Measurements from ENCODE around the gene DSTYK.

The DSTYK gene

GRCh38 chr1:205147191-205147835 lies 64.2 kb downstream of the DSTYK start:
- in situ Hi-C loops (cut with HindIII; ENCODE audit: low pct_ligation_motif_present, low sequenced_read_pairs) = no loop called here
- H3K36me3 ChIP-seq (replicated peaks) = no peaks in the 10 kb centered on the region
- TF ChIP-seq, protein P1, sequence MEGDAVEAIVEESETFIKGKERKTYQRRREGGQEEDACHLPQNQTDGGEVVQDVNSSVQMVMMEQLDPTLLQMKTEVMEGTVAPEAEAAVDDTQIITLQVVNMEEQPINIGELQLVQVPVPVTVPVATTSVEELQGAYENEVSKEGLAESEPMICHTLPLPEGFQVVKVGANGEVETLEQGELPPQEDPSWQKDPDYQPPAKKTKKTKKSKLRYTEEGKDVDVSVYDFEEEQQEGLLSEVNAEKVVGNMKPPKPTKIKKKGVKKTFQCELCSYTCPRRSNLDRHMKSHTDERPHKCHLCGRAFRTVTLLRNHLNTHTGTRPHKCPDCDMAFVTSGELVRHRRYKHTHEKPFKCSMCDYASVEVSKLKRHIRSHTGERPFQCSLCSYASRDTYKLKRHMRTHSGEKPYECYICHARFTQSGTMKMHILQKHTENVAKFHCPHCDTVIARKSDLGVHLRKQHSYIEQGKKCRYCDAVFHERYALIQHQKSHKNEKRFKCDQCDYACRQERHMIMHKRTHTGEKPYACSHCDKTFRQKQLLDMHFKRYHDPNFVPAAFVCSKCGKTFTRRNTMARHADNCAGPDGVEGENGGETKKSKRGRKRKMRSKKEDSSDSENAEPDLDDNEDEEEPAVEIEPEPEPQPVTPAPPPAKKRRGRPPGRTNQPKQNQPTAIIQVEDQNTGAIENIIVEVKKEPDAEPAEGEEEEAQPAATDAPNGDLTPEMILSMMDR (IDR thresholded peaks at IDR 0.05; ENCODE audit: low read depth, low read length, missing control alignments) = no peak
- H3K27ac ChIP-seq = peak overlapping the region; percentile 77
- no peaks in the 10 kb centered on the region for H3K27me3 ChIP-seq (replicated peaks)
- DNase-seq = peak; percentile 78
- H3K4me3 ChIP-seq (ENCODE audit: low read depth, low read length) = no peak overlapping the region

- in situ Hi-C loops (cut with HindIII; ENCODE audit: low pct_ligation_motif_present, low sequenced_read_pairs) = no loop called here
- Histone ChIP-seq H3K36me3 (replicated peaks) (no peaks in the 10 kb centered on the region), H3K27ac (peak overlapping the region; percentile 74), H3K4me3 (ENCODE audit: low read depth, low read length) (no peak overlapping the region), H3K27me3 (replicated peaks) (no peaks in the 10 kb centered on the region)
- DNase-seq = no peak
- TF ChIP-seq, protein P1 (IDR thresholded peaks at IDR 0.05; ENCODE audit: low read depth, low read length, missing control alignments) = no peak
Observed at GRCh38 chr1:205144751-205145150, 66.8 kb downstream of the DSTYK start.

DNA sequence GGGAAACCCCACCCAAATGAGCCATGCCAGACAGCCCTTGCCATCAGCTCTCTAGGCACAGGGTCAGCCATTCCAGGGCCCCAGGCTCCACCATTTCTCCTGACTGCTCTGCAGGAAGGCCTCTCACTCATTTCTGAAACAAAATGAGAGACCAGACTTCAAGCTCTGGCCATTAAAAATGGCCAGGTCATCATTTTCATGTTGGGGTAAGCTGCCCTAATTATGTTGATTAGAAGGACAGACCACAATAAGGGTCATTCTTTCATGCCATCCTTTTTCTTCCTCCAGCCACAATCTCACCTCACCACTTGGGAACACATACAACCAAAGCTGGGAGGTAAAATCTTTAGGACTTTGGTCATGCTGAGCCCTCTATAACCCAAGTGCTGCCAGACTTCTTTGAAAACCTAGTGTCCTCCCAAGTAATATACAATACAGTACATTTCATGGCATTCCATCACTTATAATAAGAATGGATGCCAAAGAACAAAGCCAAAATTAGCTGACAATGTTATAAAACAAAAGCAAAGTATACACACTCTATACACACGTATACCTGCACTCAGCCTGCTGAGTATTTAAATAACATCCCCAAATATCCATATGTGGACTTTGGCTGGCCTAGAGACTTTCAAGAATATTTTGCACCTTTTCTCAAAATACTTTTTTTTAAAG lies 67.3 kb downstream of the DSTYK start:
- Histone ChIP-seq H3K36me3 (replicated peaks) (no peaks in the 10 kb centered on the region), H3K4me3 (ENCODE audit: low read depth, low read length) (no peak overlapping the region), H3K27ac (peak overlapping the region; percentile 74), H3K27me3 (replicated peaks) (no peaks in the 10 kb centered on the region)
- in situ Hi-C loops (cut with HindIII; ENCODE audit: low pct_ligation_motif_present, low sequenced_read_pairs) = no loop called here
- DNase-seq = no peak
- TF ChIP-seq, protein P1 (IDR thresholded peaks at IDR 0.05; ENCODE audit: low read depth, low read length, missing control alignments) = no peak

DNA sequence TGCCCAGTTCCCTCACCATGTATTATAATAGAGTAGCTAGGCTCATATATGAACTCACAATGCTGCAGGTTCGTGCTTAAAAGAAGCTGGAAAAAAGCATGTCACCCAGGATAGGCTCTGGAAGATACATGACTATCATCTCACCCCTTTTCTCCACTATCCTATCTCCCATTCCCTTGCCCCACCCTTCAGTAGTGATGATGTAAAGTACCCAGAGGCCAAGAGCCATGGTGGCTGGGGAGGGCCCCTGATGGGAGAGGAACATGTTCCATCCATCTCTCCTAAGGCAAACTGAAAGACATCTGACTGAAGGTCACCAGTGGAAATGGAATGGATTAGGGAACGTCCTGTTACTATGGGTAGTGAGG lies 69.4 kb downstream of the DSTYK start:
- H3K27ac ChIP-seq = no peak overlapping the region
- H3K27me3 ChIP-seq (replicated peaks) = no peaks in the 10 kb centered on the region
- TF ChIP-seq, protein P1 (IDR thresholded peaks at IDR 0.05; ENCODE audit: low read depth, low read length, missing control alignments) = no peak
- DNase-seq = no peak
- H3K36me3 ChIP-seq (replicated peaks) = no peaks in the 10 kb centered on the region
- no peak overlapping the region for H3K4me3 ChIP-seq (ENCODE audit: low read depth, low read length)
- in situ Hi-C loops (cut with HindIII; ENCODE audit: low pct_ligation_motif_present, low sequenced_read_pairs) = no loop called here

DNA sequence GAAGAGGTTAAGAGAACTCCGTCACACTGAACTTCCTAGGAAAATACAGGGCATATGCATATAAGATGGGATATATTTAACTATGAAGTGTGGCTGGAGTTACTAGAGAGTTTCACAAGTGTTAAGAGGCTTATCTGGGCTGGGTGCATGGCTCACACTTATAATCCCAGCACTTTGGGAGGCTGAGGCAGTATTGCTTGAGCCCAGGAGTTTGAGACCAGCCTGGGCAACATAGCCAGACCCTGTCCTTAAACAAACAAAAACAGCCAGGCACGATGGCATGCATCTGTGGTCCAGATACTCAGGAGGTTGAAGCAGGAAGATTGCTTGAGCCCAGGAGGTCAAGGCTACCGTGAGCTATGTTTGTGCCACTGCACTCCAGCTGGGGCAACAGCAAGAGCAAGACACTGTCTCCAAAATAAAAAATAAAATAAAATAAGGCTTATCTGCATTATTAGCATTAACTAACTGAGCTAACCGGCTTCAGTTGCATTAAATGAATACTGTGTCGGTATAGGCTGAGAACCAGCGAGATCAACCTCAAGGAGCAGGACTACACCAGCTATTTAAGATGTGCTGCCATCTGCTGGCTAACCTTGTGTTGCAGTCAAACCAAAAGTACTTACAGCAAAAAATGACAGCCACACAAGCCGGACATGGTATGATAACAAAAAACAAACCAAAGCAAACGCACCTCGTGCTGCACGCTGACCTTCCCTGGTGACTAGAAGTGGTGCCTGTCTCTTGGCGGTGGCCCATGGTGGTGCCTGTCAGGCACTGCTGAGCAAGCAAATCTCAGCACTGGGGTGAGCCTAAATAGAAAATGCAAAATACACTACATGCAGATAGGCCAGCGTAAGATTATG lies 70.0 kb downstream of the DSTYK start:
- DNase-seq = peak; percentile 76
- in situ Hi-C loops (cut with HindIII; ENCODE audit: low pct_ligation_motif_present, low sequenced_read_pairs) = no loop called here

More for the DNA sequence above, 70.0 kb downstream of the DSTYK start:
- TF ChIP-seq, protein P1 (IDR thresholded peaks at IDR 0.05; ENCODE audit: low read depth, low read length, missing control alignments) = peak; percentile 86
- no peak overlapping the region for H3K27ac ChIP-seq
- no peaks in the 10 kb centered on the region for H3K27me3 ChIP-seq (replicated peaks)
- H3K4me3 ChIP-seq (ENCODE audit: low read depth, low read length) = peak overlapping the region; percentile 9
- no peaks in the 10 kb centered on the region for H3K36me3 ChIP-seq (replicated peaks)
